ENCODE data around the gene HEATR5A. TPM values are rescaled to one million over a fixed set of nuclear protein-coding genes. Genes with fewer than 3 reads are reported as not detected.

Gene HEATR5A
- total and polyA plus RNA-seq, 2 of the 13 experiments (the other 11 are each of a cell fraction or from before 2014, with no cell fraction given) = 36.4 to 105 TPM

DNA sequence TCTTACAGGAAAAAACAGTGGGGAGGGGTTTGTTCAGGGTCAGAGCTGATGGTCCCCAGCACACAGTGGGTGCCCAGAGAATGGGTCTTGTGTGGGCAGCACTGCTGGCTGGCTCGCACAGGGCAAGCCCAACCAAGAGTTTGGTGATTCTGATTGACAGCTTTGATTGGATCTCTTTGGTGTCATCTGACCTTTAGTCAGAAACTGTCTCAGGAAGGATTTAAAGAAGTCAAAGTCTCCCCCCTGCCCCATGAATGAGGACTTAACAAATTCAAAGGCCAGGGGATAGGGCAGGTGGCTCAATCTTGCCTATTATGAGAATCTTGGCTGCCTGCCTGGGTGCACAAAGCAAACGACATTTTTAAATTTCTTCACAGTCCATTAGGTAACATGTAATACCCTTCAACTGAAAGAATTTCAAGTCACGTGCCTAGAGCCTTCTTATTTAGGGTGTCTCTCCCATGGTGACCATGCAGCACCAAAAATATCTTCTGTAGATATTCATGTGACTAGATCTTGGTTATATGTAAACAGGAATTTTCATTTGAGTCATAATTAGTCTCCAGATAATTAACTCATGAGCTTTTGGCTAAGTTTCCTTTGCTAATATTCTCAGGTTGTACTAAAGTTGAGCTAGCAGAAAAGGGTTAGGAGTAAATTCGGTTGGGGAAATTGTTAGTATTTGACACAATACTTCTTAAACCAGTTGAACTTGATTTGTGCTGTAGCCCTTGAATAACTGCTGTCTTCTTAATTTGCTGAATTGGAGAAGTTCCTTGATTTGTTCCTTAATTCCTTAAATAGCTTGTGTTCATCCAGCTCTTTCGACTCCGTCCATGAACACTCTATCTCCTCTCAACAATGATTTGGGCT is 158.3 kb downstream of the HEATR5A start (continued):
- TF ChIP-seq ZNF451 (CRISPR knock-in tag; IDR thresholded peaks at IDR 0.05) (no peak), SP1 (IDR thresholded peaks at IDR 0.05) (no peak), SP1 (CRISPR knock-in tag; IDR thresholded peaks at IDR 0.05) (peak; percentile 1; the same call in 1 of the 2 replicates), TCF12 (IDR thresholded peaks at IDR 0.05) (no peak), TCF12 (CRISPR knock-in tag; IDR thresholded peaks at IDR 0.05) (no peak), MZF1 (CRISPR knock-in tag; IDR thresholded peaks at IDR 0.05; ENCODE audit: borderline replicate concordance) (no peak), AHR (CRISPR knock-in tag; IDR thresholded peaks at IDR 0.05) (0 out of 2 replicates have a peak, but pooled peaks have one; percentile 83), ELK4 (CRISPR knock-in tag; IDR thresholded peaks at IDR 0.05; ENCODE audit: borderline replicate concordance) (no peak), PATZ1 (CRISPR knock-in tag; IDR thresholded peaks at IDR 0.05) (peak; percentile 98), HOXA7 (CRISPR knock-in tag; IDR thresholded peaks at IDR 0.05) (no peak), THAP9 (CRISPR knock-in tag; IDR thresholded peaks at IDR 0.05; ENCODE audit: borderline replicate concordance) (peak; percentile 48; the same call in 1 of the 2 replicates), PHF20 (CRISPR knock-in tag; IDR thresholded peaks at IDR 0.05) (no peak), ZNF138 (CRISPR knock-in tag; IDR thresholded peaks at IDR 0.05; ENCODE audit: low read depth) (no peak), ZNF430 (CRISPR knock-in tag; IDR thresholded peaks at IDR 0.05) (peak; percentile 77; the same call in 1 of the 2 replicates), SAP130 (CRISPR knock-in tag; IDR thresholded peaks at IDR 0.05; ENCODE audit: low read depth) (peak; percentile 79), ZNF75D (CRISPR knock-in tag; IDR thresholded peaks at IDR 0.05; ENCODE audit: borderline replicate concordance) (no peak), ZNF674 (CRISPR knock-in tag; IDR thresholded peaks at IDR 0.05; ENCODE audit: low read depth) (no peak)
- TF ChIP-seq, protein P1, sequence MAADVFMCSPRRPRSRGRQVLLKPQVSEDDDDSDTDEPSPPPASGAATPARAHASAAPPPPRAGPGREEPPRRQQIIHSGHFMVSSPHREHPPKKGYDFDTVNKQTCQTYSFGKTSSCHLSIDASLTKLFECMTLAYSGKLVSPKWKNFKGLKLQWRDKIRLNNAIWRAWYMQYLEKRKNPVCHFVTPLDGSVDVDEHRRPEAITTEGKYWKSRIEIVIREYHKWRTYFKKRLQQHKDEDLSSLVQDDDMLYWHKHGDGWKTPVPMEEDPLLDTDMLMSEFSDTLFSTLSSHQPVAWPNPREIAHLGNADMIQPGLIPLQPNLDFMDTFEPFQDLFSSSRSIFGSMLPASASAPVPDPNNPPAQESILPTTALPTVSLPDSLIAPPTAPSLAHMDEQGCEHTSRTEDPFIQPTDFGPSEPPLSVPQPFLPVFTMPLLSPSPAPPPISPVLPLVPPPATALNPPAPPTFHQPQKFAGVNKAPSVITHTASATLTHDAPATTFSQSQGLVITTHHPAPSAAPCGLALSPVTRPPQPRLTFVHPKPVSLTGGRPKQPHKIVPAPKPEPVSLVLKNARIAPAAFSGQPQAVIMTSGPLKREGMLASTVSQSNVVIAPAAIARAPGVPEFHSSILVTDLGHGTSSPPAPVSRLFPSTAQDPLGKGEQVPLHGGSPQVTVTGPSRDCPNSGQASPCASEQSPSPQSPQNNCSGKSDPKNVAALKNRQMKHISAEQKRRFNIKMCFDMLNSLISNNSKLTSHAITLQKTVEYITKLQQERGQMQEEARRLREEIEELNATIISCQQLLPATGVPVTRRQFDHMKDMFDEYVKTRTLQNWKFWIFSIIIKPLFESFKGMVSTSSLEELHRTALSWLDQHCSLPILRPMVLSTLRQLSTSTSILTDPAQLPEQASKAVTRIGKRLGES (CRISPR knock-in tag; IDR thresholded peaks at IDR 0.05; ENCODE audit: borderline replicate concordance) = no peak
- TF ChIP-seq, protein P2, sequence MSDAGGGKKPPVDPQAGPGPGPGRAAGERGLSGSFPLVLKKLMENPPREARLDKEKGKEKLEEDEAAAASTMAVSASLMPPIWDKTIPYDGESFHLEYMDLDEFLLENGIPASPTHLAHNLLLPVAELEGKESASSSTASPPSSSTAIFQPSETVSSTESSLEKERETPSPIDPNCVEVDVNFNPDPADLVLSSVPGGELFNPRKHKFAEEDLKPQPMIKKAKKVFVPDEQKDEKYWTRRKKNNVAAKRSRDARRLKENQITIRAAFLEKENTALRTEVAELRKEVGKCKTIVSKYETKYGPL (CRISPR knock-in tag; IDR thresholded peaks at IDR 0.05) = peak; percentile 92
